Common myeloid progenitor, CD34-positive (primary cell): ENCODE measurements around the gene CACNA2D4.
A peak's percentile ranks its signal among the peaks of the same experiment; 100 is the strongest.

Experiments used
- CTCF ChIA-PET: fragments of 350-600 bp; sonication (Branson Sonifier 250); formaldehyde crosslinking; loops from one replicate; lab custom pipeline; 2021; ENCODE audit warnings: antibody characterized with exemption; lab: Charles Lee
- POLR2A ChIA-PET: fragments of 350-600 bp; sonication (Branson Sonifier 250); formaldehyde crosslinking; loops from one replicate; lab custom pipeline; 2021; ENCODE audit warnings: antibody characterized with exemption; lab: Charles Lee
- DNase-seq, 3 donors: peaks; one replicate each; pipeline versions ENCODE4 v3.0.0 to v3.0.0-alpha.2; 2013
- H3K27ac ChIP-seq, 2 experiments: 1 replicate in 1 of 2; 2 replicates in 1 of 2; pipeline ENCODE4 v1.7.0; 2013; ENCODE audit warnings: inconsistent platforms in 2 of 2, low read length in 2 of 2, mild to moderate bottlenecking in 2 of 2, low read depth in 1 of 2, moderate library complexity in 1 of 2; ENCODE audit not compliant: severe bottlenecking in 2 of 2, insufficient read depth in 1 of 2, poor library complexity in 1 of 2
- H3K27me3 ChIP-seq, 5 experiments: replicated peaks in 2 of 5; 1 replicate in 3 of 5; 2 replicates in 2 of 5; pipeline versions ENCODE4 v1.6.1 to v1.7.0; 2013; ENCODE audit warnings: low read length in 4 of 5, mild to moderate bottlenecking in 2 of 5, moderate library complexity in 2 of 5, inconsistent platforms in 1 of 5; ENCODE audit not compliant: insufficient read depth in 5 of 5, control insufficient read depth in 4 of 5
- H3K36me3 ChIP-seq, 4 experiments: 1 replicate in 2 of 4; 2 replicates in 2 of 4; pipeline versions ENCODE4 v1.6.1 to v1.7.0; 2013; ENCODE audit warnings: low read length in 3 of 4, control low read depth in 1 of 4, mild to moderate bottlenecking in 1 of 4; ENCODE audit not compliant: control insufficient read depth in 4 of 4, insufficient read depth in 4 of 4
- H3K4me1 ChIP-seq, 4 experiments: 1 replicate in 3 of 4; 2 replicates in 1 of 4; pipeline versions ENCODE4 v1.6.1 to v1.7.1; 2013; ENCODE audit warnings: low read length in 3 of 4, mild to moderate bottlenecking in 3 of 4, control low read depth in 1 of 4, inconsistent platforms in 1 of 4, moderate library complexity in 1 of 4; ENCODE audit not compliant: control insufficient read depth in 4 of 4, insufficient read depth in 4 of 4; ENCODE audit errors: control extremely low read depth in 1 of 4
- H3K4me3 ChIP-seq, 7 experiments: 1 replicate in 4 of 7; 2 replicates in 3 of 7; pipeline versions ENCODE4 v1.5.1 to v1.7.0; 2013; ENCODE audit warnings: mild to moderate bottlenecking in 7 of 7, low read length in 6 of 7, moderate library complexity in 6 of 7, inconsistent platforms in 2 of 7, low read depth in 2 of 7, control low read depth in 1 of 7; ENCODE audit not compliant: insufficient read depth in 4 of 7, control insufficient read depth in 1 of 7; ENCODE audit errors: extremely low read depth in 1 of 7
- H3K9me3 ChIP-seq, 5 experiments: 1 replicate in 4 of 5; 2 replicates in 1 of 5; pipeline versions ENCODE4 v1.6.1 to v1.7.1; 2013; ENCODE audit warnings: low read length in 4 of 5, mild to moderate bottlenecking in 2 of 5, inconsistent platforms in 1 of 5, low read depth in 1 of 5, moderate library complexity in 1 of 5; ENCODE audit not compliant: control insufficient read depth in 4 of 5, insufficient read depth in 2 of 5; ENCODE audit errors: control extremely low read depth in 1 of 5
- WGBS: methylation state at CpG from one replicate; pipeline ENCODE4 v1.1.5; 2013; ENCODE audit not compliant: insufficient coverage; 5-methylcytosine and 5-hydroxymethylcytosine counted together

Gene CACNA2D4

DNA sequence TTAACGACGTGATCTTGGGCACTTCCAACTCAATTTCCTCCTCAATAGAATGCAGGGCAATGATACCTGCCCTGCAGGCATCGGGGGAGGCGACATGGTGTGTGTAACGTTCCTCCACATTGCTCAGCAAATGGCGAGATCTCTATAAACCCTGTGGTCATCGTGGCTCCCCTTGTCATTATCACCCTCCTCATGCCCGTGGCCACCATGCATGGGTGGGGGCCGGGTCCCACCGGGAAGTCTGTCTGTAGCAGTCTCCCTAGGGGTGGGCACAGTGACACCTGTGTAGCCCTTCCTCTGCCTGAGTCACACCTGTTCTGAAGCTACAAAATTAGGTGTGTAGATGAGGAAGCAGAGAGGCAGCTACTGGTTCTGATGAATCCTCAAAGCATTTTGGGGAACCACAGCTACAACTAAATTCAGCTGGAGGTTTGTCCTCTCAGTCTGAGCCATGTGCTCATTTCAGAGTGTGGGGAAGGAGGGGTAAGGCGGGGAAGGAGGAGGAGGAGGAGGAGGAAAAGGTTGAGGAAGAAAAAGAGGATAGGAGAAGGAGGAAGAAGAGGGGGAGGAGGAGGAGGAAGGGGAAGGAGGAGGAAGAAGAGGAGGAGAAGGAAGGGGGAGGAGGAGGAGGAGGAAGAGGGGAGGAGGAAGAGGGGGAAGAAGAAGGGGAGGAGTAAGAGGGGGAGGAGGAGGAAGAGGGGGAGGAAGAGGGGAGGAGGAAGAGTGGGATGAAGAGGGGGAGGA is 11.0 kb upstream of the CACNA2D4 start:
- WGBS: 89% methylated on average over 6 of the region's 11 CpGs
- ChIA-PET CTCF (interaction anchor here (0.8 to 2.8 kb wide), 6 partner anchors 8 to 297 kb away, joined by 3 to 14 read pairs (median 4); partner anchors contain the start of gene CACNA2D4), POLR2A (no interaction called here)
- Histone ChIP-seq H3K4me1 (peaks cover 0 to 38% (median 18%) of the 10 kb centered on the region in 4 experiments), H3K27me3 (no peaks in the 10 kb centered on the region), H3K9me3 (no peaks in the 10 kb centered on the region), H3K36me3 (no peaks in the 10 kb centered on the region), H3K27ac (no peak overlapping the region), H3K4me3 (no peak overlapping the region)
- DNase-seq: peak in 1 of 3 donors; percentile 30

GRCh38 chr12:1928439-1929121 is 10.1 kb upstream of the CACNA2D4 start:
- 97% methylated on average over 19 of the region's 22 CpGs for WGBS
- no peaks in the 10 kb centered on the region for H3K9me3 ChIP-seq
- H3K4me3 ChIP-seq: no peak overlapping the region
- ChIA-PET CTCF (interaction anchor here (1.6 to 2.8 kb wide), 3 partner anchors 11 to 13 kb away, joined by 5 to 14 read pairs (median 10); partner anchors contain the start of gene CACNA2D4), POLR2A (interaction anchor here (1.4 kb wide), 1 partner anchor 11 kb away, joined by 4 read pairs; no protein-coding TSS in a partner anchor)
- no peak for DNase-seq
- H3K36me3 ChIP-seq: no peaks in the 10 kb centered on the region
- no peaks in the 10 kb centered on the region for H3K27me3 ChIP-seq
- peaks cover 0 to 38% (median 19%) of the 10 kb centered on the region in 4 experiments for H3K4me1 ChIP-seq
- H3K27ac ChIP-seq: no peak overlapping the region

DNA sequence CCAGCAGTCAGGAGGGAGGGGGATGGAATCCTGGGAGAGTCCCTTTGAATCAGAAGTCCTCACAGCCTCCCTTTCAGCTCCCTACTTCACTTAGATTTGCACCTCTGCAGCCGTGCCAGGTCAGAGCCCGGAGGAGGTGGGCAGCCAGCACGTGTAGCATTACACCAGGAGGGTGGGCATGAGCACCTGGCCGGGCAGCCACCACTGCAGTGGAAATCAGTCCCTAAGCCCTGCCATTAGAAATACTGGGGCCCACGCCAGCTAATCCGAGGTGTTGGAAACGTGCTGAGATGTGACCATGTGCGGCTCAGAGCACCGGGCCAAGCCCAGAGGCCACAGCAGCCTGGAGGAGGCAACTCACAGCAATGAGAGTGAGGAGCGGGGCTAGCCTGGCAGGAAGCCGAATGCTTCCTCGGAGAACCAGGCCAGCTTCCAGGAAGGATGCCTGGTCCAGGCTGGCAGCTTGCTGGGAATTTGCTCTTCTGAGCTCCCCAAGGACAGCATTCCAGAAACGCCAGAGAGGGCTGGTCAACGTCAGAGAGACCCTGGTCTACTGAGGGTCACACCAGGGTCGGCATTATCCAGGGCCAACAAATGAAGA is 9.4 kb upstream of the CACNA2D4 start:
- Histone ChIP-seq H3K4me1 (peaks cover 0 to 38% (median 19%) of the 10 kb centered on the region in 4 experiments), H3K27me3 (no peaks in the 10 kb centered on the region), H3K36me3 (no peaks in the 10 kb centered on the region), H3K9me3 (no peaks in the 10 kb centered on the region), H3K27ac (no peak overlapping the region), H3K4me3 (no peak overlapping the region)
- CTCF ChIA-PET: interaction anchor here (1.6 to 2.8 kb wide), 4 partner anchors 10 to 293 kb away, joined by 4 to 14 read pairs (median 8); partner anchors contain the start of gene CACNA2D4
- no peak for DNase-seq
- POLR2A ChIA-PET: interaction anchor here (1.4 kb wide), 1 partner anchor 10 kb away, joined by 4 read pairs; no protein-coding TSS in a partner anchor
- 98% methylated on average over 14 of the region's 15 CpGs for WGBS

GRCh38 chr12:1927051-1927680 is 8.7 kb upstream of the CACNA2D4 start:
- Histone ChIP-seq H3K27me3 (no peaks in the 10 kb centered on the region), H3K27ac (no peak overlapping the region), H3K36me3 (no peaks in the 10 kb centered on the region), H3K9me3 (no peaks in the 10 kb centered on the region), H3K4me3 (no peak overlapping the region), H3K4me1 (peaks cover 0 to 31% (median 17%) of the 10 kb centered on the region in 4 experiments)
- ChIA-PET CTCF (interaction anchor here (1.0 to 2.8 kb wide), 4 partner anchors 12 to 292 kb away, joined by 4 to 14 read pairs (median 4); no protein-coding TSS in a partner anchor), POLR2A (interaction anchor here (1.4 kb wide), 1 partner anchor 9 kb away, joined by 4 read pairs; no protein-coding TSS in a partner anchor)
- WGBS: 95% methylated on average over 4 of the region's 11 CpGs
- DNase-seq: no peak

- Histone ChIP-seq H3K9me3 (no peaks in the 10 kb centered on the region), H3K4me3 (no peak overlapping the region), H3K36me3 (no peaks in the 10 kb centered on the region), H3K27me3 (no peaks in the 10 kb centered on the region), H3K27ac (no peak overlapping the region), H3K4me1 (peaks cover 0 to 26% (median 16%) of the 10 kb centered on the region in 4 experiments)
- ChIA-PET POLR2A (no interaction called here), CTCF (interaction anchor here (1.0 to 1.6 kb wide), 2 partner anchors 15 to 292 kb away, joined by 4 read pairs; no protein-coding TSS in a partner anchor)
- DNase-seq: no peak
- 94% methylated on average over 6 of the region's 7 CpGs for WGBS
Observed at GRCh38 chr12:1926251-1926657, 7.8 kb upstream of the CACNA2D4 start.

DNA sequence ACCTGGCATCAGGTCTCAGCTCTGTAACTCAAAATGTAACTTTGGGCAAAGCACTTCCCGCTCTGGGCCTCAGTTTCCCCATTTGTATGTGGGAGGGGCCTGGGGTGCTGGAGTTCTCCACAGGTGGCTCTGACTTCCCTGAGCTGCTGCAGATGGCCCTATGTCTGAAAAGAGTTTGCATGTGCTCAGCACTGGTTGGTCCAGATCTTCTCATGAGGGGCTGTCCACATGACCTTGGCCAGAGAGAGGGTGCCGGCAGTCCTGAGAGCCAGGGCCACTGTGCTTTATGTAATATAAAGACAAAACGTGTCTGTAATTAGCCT is 7.2 kb upstream of the CACNA2D4 start:
- no peaks in the 10 kb centered on the region for H3K36me3 ChIP-seq
- H3K9me3 ChIP-seq: no peaks in the 10 kb centered on the region
- H3K27me3 ChIP-seq: no peaks in the 10 kb centered on the region
- DNase-seq: no peak
- 100% methylated on average over 2 of the region's 3 CpGs for WGBS
- H3K4me1 ChIP-seq: peaks cover 2 to 28% (median 22%) of the 10 kb centered on the region in 4 experiments
- ChIA-PET CTCF (no interaction called here), POLR2A (no interaction called here)
- H3K4me3 ChIP-seq: no peak overlapping the region
- H3K27ac ChIP-seq: no peak overlapping the region
